NCI-H748 (cell line): ENCODE results near the gene DHRS13.
"Not testable (repeated sequence)": the region's sequence is repeated elsewhere in the genome, so short reads cannot be mapped to it uniquely, and the experiment has no call there.

Source experiments
- DNase-seq: peaks from one replicate; lab custom pipeline; 2025; ENCODE audit not compliant: unreplicated experiment; lab: John Stamatoyannopoulos, UW

DHRS13 gene

DNA sequence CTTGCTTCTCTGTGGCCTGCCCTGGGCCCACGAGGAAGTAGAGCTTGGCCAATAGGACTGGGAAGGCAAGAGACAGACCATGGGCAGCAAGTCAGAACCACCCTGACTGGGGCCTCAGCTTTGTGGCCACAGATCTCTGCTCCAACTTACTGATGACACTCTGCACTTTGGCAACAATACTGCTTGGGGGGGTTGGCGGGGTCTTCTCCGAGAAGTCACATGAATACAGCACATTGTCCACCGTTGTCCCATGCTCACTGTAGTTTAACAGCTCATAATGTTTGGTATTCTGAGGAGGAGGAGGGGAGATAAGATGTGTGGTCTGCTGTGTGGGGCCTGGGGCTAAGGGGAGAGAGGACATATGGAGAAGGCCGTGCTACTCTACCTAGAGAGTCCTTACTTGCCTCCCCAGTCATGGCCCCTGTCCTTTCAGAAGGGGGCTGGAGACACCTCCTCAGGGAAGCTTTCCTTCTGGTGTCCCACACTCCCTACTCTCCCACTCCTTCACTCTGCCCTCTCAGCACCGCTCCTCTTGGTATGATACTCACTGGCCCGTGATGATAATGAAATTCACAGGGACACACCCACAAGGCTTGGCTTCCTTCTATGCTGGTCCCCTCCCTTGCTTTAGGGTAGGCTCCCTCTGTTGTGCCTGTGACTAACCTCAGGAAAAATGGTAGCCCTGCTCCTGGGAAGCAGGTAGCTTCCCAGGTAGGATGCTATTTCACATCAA, 4.0 kb upstream of the DHRS13 start:
- no peak for DNase-seq

DNA sequence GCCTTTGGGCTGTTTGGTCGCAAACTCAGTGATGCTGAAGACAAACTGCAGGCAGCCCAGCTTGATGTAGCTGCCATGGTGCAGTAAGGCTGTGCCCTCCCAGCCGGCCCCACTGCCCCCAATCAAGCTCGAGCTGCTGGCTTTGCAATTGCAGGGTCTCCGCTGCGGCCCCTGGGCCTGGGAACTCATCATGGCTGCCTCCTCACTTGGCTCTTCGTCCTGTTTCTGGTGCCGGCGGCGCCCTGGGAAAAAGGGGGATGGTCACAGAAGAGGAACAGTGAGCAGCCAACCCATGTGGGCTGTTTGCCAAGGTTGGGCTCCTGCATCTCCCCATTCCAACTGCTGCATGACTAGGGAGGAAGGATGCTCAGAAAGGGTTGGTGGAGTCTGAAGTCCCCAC, 3.4 kb upstream of the DHRS13 start:
- DNase-seq, result no peak

DNA sequence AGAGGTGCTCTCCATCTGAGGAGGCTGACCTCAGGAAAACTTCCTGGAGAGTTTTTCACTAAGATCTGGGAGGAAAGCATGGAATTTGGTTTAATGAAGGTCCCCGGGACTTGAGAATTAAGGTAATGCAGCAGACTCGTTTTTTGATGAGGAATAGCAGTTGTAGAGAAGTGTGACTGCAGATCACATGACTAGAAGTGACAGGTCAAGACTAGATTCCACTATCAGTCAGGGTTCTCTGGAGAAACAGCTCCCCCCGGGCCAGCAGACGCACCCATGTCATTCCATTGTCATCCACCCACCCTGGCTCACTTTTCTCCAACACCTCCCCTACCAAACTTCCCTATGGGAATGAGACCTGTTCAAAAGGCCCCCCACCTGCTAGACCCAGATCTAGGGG, 1.9 kb upstream of the DHRS13 start:
- DNase-seq, result no peak

DNA sequence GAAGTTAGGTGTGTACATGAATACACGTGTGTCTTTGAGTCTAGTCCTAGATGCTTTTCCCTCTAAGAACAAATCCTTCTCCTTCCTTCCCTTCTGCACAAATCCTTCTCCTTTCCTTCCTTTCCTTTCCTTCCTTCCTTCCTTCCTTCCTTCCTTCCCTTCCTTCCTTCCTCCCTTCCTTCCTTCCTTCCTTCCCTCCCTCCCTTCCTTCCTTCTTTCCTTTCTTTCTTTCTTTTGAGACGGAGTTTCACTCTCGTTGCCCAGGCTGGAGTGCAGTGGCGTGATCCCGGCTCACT, 615 bp upstream of the DHRS13 start:
- DNase-seq, result not testable (repeated sequence)

DNA sequence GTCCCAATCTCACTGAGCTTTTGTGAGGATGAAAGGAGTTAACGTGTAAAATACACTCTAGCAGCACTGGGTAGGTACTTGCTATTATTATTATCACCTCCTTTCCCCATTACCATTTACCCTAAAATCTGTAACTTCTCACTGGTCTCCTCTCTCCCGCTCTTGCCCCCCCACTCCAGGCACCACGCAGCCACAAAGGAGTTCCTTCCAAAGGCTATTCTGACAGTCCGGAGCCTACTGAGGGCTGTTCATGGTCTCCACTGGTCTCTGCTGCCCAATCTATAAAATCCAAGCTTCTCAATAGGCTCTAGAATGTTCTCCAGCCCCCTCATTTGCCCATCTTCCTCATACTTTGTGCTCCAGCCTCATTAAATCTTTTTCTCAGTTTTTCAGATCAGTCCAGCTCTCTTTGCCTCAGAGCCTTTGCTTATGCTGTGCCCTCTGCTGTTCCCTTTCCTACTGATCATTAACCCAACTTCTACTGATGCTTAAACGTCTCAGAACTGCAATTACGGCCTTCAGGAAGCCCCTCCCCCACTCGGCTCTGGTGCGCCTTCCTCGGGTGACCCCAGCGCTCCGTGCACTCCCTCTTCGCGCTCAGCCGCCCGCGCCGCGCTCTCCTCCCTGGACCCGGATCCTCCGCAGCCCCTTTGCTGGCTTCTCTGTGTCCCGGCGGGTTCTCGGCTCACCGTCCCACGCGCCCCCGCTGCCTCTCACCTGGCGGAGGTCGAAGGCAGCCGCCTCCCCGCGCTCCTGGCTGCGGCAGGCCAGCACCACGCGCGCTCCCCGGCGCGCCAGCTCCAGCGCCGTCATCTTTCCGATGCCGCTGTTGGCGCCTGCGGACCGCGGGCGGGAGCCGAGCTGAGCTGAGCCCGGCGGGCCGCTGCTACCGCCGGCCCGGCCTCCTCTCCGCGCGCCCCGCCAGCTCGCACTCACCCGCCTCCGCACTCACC, 737 bp downstream of the DHRS13 start:
- DNase-seq, result peak; percentile 88

DNA sequence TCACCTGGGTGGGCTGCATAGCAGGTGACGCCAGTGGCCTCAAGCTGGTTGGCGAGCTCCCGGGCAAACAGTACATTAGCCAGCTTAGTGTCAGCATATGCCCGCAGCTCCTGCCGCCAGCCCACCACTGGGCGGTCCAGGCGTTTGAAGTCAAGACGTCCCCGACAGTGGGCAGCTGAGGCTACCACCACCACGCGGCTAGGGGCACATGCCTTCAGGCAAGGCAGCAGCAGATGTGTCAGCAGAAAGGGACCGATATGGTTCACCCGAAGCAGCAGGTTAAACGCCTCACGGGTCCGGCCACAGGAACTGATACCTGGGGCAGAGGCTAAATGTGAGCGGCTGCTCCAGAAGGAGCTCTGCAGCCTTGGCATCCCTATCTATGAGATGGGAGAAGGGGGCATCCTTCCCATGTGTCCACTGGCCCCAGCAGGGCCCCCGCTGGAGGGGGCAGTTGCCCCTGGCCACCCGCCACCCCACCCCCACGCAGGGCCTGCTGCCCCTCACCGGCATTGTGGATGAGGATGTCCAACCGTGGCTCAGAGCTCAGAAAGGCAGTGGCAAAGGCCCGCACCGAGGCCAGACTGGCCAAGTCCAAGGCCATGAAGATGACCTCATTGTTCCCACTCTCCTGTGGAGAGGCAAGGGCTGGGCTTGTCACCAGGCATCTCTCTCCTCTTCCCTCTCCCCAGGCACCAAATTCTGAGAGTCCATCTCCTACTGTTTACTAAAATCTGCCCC, 1.7 kb downstream of the DHRS13 start:
- no peak for DNase-seq

DNA sequence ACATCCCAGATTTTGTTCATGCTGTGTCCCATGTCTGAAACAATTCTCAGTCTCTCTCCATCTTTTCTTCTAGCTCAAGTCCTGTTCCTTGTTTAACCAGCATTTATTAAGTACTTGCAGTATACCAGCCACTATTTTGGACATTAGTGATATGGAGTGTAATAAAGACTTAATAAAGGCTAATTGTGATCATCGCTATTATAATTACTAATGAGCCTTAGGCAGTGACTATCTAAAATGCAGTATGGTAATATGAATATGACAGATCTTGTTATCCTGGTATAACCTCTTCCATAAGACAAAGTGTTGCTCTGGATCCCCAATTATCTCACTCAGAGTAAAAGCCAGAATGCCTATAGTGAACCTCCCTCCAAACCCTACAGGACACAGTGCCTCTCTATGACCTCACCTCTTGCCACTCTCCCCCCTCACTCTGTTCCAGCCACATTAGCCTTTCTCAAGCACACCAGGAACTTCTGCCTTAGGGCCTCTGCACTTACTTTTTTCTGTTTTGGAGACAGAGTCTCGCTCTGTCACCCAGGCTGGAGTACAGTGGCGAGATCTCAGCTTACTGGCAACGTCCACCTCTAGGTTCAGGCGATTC, 3.6 kb downstream of the DHRS13 start:
- DNase-seq, result no peak

DNA sequence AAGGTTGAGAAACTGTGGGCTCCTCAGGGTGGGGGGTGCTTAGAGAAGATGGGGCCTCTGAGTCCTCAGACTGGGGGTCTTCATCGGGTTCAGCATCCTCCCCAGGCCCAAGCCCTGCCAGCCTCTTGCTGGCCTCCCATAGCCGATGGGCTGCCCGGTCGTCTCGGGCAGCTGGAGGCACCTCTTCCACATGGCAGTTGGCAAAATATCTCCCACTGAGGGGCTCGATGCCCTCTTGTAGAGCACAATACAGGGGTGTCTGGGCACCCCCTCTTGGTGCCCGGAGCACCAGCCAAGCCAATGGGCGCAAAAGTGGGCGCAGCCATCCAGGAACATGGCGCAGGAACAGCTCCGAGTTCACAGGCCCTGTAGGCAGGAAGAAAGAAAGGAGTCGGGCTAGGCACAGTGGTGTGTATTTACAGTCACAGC, 4.3 kb downstream of the DHRS13 start:
- DNase-seq, result no peak

DNA sequence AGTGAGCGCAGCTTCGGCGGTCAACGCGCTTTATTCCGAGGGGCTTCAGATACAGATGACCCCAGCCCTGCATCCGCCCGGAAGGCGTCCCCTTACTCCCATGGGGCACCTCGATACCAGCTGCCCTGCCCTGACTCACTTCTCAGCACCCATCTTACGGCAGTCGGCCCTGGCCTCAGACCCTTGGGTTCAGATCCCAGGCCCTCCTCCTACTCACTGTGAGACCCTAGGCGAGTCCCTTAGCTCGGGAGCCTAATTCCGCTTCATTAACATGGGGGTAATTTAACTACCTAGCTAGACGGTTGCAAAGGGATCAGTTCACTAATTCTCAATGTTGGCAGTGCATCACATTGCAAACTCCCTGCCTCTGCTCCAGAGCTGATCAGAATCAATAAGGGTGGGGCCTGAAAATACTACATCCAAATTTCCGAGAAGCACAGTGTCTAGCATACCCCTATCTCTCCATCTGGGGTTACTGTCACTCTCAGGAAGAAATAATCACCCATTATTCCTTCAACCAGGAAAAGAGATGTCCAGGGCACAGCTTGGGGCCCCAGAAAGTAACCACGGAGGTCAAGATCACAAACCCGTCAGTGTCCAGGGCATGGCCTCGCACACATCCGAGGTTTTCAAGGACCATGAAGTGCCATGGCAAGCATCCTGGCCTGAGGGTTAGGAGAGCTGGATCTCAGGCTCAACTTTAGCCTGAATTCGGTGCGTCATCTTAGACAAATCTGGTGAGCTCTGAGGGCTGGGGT, 4.9 kb downstream of the DHRS13 start:
- DNase-seq, result no peak

DNA sequence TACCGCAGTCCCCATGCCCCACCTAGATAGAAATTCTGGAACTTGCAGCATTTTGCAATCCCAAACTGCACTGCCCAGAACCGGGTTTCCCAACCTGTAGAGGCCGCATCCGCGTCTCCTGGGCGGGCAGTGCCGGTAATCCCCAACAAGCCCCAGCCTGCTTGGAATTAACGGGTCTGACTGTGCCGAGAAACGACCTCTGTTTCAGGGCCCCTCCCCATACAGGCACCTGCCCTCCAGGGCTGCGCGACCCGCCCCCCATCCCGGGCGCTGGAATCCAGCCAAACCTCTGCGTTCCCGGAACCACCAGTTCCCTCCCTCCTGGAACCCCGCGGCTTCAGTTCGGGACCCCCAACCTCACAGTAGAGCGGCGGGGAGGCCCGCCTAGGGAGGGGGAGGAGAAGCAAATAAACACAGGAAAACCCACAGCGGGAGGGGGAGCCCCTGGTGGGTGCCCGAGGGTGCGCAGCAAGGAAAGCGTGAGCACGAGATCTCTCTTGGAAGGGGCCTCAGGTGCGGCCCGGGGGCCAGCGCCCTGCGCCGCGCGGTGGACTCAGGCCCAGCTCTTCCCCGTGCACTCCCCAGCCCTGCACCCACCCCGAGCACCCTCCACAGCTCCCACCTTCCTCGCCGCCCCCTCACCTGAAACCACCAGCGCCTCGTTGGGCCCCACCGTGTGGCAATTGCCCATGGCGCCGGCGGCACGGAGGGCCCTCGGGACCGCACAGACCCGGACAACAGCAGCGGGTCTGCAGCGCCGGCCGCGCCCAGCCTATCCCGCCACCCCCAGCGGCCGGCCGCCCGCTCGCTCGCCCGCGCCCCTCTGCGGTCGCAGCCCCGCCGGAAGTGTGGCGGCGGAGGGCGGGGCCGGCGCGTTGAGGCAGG, 5.8 kb downstream of the DHRS13 start, which contains the start of gene FLOT2:
Gene FLOT2, minus strand, starts transcription at position 850 of the 885 bp plus-strand sequence. Its CDS starts 159 bp downstream, at position 691.
- peak; percentile 83 for DNase-seq

DNA sequence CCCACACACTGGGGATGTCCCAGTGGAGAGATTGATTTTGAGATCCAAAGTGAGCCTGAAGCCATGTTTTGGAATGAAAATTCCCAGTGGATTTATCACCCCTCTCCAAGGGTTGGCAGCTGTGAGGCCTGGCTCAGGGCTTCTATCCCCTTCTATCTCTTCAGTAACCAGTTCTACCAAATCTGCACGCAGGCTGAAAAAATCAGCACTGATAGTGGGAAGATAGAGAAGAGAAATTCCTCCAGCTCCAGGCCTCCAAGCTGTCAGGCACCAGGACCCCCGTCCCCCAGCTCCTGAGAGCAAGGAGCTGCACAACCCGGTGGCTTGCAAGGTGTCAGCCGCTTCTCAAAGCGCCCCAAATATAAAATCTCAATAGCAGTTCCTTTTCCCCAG, 6.4 kb downstream of the DHRS13 start:
- DNase-seq, result peak; percentile 41

DNA sequence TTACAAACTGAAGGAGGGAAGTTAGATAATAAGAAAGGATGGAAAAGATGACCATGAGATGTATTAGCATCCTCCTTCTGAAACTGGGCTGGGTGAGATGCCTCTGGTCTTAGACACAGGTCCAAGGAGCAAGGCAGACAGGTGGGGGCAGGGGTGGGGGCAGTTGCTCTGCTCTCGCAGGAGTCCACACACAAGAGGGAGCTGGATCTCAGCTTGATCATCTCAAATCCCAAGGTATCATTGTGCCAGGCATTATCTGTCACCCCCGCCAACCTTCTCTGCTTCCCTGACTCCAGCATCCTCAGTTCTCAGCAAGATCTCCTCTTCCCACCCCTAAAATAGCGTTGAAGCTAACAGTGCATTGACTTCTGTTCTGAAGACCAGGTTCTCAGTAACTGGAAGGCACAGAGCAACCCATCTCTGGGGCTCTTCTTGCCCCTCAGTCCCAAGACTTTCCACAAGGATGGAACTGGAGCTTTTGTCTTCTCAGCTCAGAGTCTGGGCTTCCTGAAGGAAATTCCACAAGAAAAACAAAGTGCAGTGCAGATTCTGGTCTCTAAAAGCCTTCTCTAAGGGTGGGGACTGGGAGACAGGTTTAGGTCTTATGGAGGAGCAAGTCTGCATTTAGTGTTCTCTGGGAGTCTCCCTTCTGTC, 7.0 kb downstream of the DHRS13 start:
- DNase-seq, result no peak

DNA sequence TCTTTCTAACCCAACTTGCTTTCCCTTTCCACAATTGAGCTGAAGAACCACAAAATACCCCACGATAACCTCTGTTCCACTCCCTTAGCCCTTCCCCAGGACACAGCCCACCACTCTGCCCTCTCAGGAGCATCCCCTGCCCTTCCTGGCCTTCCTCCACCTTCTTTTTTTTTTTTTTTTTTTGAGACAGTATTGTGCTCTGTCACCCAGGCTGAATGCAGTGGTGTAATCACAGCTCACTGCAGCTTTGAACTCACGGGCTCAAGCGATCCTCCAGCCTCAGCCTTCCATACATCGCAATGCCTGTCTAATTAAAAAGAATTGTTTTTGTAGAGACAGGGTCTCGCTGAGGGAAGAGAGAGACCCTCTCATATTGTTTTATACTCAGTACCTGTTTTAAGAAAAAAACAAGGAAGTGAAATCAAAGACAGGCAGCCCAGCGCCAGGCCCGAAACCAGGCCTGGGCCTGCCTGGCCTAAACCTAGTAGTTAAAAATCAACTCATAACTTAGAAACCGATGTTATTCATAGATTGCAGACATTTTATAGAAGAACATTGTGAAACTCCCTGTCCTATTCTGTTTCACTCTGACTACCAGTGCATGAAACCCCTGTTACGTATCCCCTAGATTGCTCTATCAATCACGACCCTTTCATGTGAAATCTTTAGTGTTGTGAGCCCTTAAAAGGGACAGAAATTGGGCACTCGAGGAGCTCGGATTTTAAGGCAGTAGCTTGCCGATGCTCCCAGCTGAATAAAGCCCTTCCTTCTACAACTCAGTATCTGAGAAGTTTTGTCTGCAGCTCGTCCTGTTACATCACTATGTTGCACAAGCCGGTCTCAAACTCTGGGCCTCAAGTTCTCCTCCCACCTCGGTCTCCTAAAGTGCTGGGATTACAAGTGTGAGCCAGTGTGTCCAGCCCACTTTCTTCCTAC, 9.4 kb downstream of the DHRS13 start:
- not testable (repeated sequence) for DNase-seq

DNA sequence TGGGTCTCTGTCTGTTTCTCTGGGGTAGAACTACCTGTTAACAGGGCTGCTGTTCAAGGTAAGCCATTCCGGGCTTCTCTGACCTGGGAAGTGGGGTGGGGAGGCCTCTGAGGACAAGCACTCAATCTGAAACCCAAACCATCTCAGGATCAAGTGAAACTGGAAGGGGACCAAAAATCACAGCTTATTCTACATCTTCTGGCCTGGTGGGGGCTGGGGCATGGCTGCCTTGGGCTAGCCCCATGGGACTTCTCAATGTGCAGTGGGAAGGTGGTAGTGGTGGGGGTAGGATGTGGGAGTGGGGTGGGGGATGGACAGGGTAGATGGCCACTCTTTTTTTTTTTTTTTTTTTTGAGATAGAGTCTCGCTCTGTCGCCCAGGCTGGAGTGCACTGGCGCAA, 10.9 kb downstream of the DHRS13 start:
- no peak for DNase-seq

DNA sequence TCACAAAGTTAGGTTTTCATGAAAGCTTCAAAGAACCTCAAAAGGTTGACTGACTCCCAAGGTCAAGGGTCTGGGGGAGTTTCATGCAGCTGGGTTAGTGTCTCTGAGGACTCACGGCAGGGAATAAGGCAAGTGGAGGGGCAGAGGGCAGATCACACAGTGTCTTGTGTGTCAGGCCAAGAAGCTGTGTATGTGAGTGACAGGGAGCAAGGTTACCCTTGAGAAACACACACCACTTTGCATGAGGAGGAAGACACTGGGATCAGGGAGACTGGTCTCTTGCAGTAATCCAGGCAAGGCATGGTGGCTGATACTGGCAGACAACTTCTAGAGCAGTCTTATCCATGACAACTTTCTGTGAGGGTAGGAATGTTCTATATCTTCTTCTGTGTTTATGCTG, 11.7 kb downstream of the DHRS13 start:
- no peak for DNase-seq

DNA sequence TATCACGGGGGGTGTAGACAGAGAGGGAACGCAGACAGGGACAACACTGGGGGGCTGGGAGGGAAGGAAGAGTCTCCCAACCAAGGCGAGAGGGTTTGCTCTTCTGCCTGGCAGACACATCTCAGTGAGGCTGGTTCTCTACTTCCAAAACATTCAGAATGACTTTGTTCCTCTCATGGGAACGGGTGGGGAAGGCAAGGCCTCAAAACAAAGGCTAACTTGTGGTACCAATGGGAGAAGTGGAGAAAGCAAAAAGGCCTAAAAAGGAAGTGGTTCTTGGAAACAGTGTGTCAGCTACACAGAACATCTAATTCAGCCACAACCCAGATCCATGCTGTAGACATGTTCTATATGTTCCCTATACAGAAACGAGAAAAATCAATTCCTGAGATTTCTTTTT, 12.9 kb downstream of the DHRS13 start:
- DNase-seq, result no peak

DNA sequence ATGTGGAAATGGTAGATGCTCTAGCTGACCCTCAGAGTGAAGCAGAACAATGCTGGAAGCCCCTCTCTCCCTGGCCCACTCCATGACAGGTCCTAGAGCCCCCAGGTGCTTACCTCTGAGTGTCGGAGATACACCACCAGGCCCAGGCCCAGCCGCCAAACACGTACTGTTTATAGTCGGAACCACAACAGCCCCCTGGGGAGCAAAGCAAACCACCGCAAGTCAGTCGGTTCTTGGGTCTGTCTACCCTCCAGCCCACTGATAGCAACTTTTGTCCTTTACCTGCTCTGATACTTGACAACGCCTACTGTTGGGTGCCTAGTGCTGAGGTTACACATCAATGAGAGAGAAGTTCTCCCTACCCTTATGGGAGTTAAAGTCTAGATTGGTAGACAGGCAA, 14.0 kb downstream of the DHRS13 start:
- DNase-seq, result no peak
